ENCODE results near the gene SLC26A1.
"Not testable (repeated sequence)": the region's sequence is repeated elsewhere in the genome, so short reads cannot be mapped to it uniquely, and the experiment has no call there.

The SLC26A1 gene

GRCh38 chr4:985123-985830 lies 7.9 kb downstream of the SLC26A1 start:
- peak; percentile 50 to 64 (median 56) for DNase-seq (ENCODE audit: low read depth in 3 of 3)

- no peak for DNase-seq (ENCODE audit: low read depth in 3 of 3)
Observed at GRCh38 chr4:984336-985054, 8.7 kb downstream of the SLC26A1 start.

- no peak for DNase-seq (ENCODE audit: low read depth in 3 of 3)
Observed at GRCh38 chr4:982814-983213, 10.4 kb downstream of the SLC26A1 start.

GRCh38 chr4:982291-982690 lies 10.9 kb downstream of the SLC26A1 start:
- DNase-seq (ENCODE audit: low read depth in 3 of 3): no peak

GRCh38 chr4:978957-979701 lies 14.1 kb downstream of the SLC26A1 start:
- no peak for DNase-seq (ENCODE audit: low read depth in 3 of 3)

- DNase-seq (ENCODE audit: low read depth in 3 of 3): not testable (repeated sequence)
Observed at GRCh38 chr4:976016-976415, 17.2 kb downstream of the SLC26A1 start.

- no peak for DNase-seq (ENCODE audit: low read depth in 3 of 3)
Observed at GRCh38 chr4:974668-975067, 18.5 kb downstream of the SLC26A1 start.

GRCh38 chr4:973431-974397 lies 19.5 kb downstream of the SLC26A1 start, which contains the start of gene DGKQ:
TSS of gene DGKQ (minus strand) at chr4:973569. CDS start at chr4:973482, 87 bp downstream.
- peak; percentile 64 to 84 (median 79) for DNase-seq (ENCODE audit: low read depth in 3 of 3)

- peak in 2 of 3 donors; percentile 11 to 27 for DNase-seq (ENCODE audit: low read depth in 3 of 3)
Observed at GRCh38 chr4:972651-973424, 20.4 kb downstream of the SLC26A1 start.

- no peak for DNase-seq (ENCODE audit: low read depth in 3 of 3)
Observed at GRCh38 chr4:971666-972500, 21.3 kb downstream of the SLC26A1 start.

- no peak for DNase-seq (ENCODE audit: low read depth in 3 of 3)
Observed at GRCh38 chr4:970854-971520, 22.2 kb downstream of the SLC26A1 start.

- no peak for DNase-seq (ENCODE audit: low read depth in 3 of 3)
Observed at GRCh38 chr4:970046-970745, 23.0 kb downstream of the SLC26A1 start.

GRCh38 chr4:968621-969394 lies 24.4 kb downstream of the SLC26A1 start:
- no peak for DNase-seq (ENCODE audit: low read depth in 3 of 3)

GRCh38 chr4:968221-968620 lies 25.0 kb downstream of the SLC26A1 start:
- DNase-seq (ENCODE audit: low read depth in 3 of 3): no peak

- no peak for DNase-seq (ENCODE audit: low read depth in 3 of 3)
Observed at GRCh38 chr4:967113-968104, 25.8 kb downstream of the SLC26A1 start.

All from stimulated activated CD4-positive, alpha-beta T cell treated with anti-CD3 and anti-CD28 coated beads, TNF-alpha, amount 100 ng/mL, for 48 hours (primary cell).